GM19467 (cell line): ENCODE data around the gene SLC9A7.

Experiments
- ATAC-seq: cut with Tn5 transposase; IDR thresholded peaks from one replicate; pipeline ENCODE4 v1.9.1; 2021; ENCODE audit warnings: mild to moderate bottlenecking, moderate library complexity; ENCODE audit not compliant: unreplicated experiment

Gene SLC9A7

DNA sequence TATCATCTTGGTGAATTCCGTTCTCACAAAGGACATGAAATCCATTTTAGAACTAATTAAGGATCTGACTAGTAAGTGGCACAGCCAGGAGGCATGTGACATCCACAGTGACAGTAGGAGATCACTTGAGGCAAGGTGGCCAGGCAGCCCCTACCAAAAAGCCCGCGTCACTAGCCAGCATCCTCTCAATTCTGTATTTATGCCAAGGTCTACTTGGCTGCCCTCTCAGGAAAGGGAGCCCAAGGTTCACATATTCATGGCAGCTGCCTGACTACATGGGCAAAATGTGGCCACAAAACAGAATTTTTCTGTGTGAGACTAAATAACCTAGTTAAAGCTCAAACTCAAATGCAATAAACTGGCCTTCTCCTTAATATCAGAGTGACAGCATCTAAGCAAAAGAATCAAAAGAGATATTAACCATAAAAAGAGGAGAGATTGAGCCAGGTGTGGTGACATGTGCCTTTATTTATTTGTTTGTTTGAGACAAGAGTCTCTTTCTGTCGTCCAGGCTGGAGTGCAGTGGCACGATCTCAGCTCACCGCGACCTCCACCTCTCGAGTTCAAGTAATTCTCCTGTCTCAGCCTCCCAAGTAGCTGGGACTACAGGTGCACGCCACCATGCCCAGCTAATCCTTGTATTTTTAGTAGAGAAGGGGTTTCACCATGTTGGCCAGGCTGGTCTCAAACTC lies 51.5 kb downstream of the SLC9A7 start:
- ATAC-seq: no peak

DNA sequence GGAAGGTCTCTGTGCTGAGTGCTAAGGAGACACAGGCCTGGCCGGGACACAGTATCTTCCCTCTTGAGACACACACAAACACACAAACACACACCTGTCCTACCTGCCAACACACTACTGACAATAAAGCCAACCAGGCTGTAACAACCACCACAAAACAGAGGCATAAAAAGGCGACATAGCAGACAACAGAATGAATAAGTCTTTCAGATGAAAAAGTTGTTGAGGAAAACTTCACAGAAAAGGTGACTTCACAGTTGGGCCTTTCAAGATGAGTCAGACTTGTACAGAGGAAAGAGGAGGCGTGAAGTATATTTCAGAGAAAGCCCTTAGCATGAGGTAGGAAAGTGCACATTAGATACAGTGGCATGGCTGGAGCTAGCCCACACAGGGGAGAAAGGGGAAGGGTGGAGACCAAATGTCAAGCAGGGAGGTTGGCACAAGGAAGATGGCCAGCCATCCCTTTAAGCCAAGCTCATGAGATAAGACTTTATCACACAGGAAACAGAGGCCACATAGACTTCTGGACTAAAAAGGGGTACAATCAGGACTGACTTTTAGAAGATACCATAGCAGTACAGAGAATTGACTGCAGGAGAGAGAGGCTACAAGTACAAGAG lies 54.0 kb downstream of the SLC9A7 start:
- peak; percentile 91 for ATAC-seq

DNA sequence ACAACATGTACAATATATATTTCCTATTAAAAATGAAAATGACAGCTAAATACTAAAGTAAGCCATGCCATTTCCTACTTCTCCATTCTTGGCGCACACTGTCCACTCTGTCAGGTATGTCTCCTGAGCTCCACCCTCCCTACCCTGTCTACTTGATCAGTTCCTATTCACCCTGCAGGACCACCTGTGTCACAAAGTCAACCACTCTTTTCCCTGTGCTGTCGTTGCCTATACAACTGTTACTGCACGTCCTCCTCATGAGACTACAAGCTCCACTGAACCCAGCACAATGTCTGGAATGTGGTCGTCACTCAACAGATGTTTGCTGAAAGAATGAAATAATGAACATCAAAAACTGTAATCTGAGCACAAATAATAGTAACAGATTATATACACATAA lies 54.9 kb downstream of the SLC9A7 start:
- ATAC-seq: no peak

DNA sequence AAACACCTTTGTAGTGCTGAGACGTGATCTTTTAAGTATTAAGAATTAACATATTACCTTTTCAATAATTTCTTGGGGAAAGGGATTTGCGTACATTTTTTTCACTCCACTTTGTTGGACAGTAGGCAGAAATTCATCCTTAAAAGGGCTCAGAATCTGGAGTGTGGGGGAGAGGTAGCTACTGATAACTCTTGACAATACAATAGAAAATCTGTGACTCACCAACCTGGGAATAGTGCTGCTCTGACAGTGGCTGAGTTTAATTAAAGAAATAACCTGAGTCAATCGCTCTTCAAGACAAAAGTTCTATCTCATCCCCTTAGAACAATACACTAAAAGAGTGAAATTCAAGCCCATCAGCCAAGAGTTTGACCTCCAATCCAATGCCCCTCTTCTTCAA lies 60.2 kb downstream of the SLC9A7 start:
- ATAC-seq: no peak

DNA sequence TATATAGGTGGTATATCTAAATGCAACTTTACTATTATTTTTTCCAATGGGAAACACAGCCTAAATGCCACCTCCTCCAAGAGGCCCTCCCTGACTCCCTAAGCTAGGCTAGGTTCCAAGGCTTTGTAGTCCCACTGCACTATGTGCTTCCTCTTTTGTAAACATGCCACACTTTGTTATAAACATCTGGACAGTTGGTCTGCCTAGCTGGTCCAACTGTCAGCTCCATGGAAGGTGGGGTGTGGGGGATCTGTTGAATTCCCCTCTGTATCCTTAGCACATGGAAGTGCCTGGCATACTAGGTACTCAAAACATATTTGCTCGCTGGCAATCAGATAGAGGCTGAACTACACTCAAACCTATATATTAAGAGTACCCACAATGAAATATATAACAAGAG lies 63.4 kb downstream of the SLC9A7 start:
- no peak for ATAC-seq

DNA sequence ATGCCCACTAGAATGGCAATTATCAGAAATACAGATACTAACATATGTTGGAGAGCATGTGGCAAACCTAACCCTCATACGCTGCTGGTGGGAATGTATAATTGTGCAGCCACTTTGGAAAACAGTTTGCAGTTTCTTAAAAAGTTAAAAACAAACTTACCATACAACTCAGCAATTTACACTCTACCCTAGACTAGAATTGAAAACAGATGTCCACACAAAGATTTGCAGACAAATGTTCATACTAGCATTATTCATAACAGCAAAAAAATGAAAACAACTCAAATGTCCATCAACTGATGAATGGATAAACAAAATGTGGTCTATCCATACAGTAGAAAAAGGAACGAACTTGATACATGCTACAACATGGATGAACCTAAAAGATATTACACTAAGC lies 64.4 kb downstream of the SLC9A7 start:
- ATAC-seq: no peak

DNA sequence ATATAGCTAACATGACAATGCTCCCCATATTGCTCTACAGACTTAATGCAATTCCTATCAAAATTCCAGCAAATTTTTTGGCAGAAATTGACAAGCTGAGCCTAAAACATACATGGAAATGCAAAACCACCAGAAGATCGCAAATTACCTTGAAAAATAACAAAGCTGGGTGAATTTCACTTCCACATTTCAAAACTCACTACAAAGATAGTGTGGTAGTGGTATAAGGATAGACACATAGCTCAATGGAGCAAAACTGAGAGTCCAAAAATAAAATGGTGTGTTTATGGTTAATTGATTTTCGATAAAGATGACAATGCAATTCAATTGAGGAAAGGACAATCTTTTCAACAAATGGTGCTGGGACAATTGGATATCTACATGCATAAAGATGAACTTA lies 65.8 kb downstream of the SLC9A7 start:
- ATAC-seq: no peak

DNA sequence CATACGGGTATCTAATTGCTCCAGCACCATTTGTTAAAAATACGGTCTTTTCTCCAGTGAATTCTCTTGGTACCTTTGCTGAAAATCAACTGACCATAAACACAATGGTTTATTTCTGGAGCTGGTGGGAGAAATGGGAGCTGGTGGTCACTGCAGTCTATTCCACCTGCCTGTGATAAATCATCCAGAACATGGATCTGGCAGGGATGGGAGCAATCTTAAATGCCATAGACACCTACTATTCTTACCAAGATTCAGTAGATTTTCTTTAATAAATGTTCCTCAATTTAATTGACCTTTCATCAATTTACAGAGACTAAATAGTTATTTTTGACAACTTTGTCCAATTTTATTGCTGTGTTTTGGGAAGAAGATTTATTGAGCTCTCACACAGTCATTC lies 68.1 kb downstream of the SLC9A7 start:
- ATAC-seq: no peak

DNA sequence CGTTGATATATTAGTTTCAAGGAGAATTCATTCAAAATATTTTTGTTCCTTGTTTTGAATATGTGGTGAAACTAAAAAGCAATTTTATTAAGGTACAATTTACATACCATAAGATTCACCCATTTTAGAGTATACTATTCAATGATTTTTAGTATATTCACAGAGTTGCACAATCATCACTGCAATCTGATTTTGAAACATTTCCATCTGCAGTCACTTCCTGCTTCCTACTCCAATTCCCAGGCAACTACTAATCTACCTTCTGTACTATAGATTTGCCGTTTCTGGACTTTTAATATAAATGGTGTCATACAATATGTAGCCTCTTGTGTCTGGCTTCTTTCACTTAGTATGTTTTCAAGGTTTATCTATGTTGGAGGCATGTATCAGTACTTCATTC lies 71.3 kb downstream of the SLC9A7 start:
- no peak for ATAC-seq

DNA sequence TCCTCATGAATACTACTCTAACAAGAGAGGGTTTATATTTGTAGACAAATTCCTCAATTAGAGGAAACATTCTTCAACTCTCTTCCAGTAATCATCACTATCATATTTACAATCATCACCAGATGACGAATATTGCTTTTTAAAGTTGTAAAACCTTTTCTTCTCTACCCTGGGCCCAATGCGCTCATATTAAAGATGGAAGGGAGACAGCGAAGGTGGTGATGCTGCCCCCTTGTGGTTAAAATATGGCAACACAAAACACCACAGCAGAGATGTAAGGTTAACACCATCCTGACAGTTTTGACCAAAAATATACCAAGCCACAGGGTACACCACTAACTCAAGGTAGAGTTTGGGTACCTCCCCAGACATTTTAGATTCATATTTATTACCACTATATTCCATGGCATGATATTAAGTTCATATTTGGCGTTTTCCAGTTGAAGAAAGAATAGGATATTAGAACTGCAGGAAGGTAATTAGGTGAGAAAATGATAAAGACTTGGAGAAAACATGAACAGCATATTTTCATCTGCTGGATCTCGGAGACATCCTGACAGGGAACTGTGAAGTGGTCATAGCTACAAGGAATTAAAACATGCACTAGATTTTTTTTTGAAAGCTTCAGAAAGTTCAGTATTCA lies 72.8 kb downstream of the SLC9A7 start:
- ATAC-seq: peak; percentile 71

DNA sequence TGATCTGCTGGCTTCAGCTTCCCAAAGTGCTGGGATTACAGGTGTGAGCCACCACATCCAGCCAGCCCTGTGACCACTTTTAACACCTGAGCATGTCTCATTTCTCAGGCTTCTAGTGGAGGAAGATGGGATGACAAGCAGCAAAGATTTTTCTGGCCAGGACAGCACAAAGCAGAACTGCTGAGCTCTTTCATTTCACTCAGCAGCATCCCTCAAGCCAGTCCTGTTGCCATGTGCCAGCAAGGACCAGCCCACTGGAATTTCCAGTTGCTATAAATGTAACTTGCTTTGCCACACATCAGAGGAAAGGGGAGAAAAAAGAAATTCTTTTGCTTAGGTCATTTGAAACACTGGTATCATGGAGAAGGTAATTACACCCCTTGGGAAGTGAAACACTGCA lies 75.9 kb downstream of the SLC9A7 start:
- no peak for ATAC-seq

DNA sequence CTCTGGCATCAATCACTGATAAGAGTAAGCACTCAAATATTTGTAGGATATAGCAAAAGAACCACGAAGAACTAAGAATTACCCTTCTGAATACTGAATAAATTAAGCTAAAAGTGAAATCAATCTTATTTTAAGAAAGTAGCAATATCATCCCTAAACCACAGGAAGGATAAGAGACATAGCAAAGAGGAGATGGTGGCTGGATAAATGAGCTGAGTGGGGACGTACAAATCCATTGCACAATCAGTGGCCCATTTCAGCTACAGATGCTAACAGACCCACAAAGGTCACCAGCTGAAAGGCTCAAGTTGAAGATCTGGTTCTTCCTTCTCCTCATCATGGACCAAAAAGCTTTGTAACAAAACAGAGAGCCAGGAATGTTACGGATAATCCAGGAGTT lies 77.1 kb downstream of the SLC9A7 start:
- no peak for ATAC-seq

DNA sequence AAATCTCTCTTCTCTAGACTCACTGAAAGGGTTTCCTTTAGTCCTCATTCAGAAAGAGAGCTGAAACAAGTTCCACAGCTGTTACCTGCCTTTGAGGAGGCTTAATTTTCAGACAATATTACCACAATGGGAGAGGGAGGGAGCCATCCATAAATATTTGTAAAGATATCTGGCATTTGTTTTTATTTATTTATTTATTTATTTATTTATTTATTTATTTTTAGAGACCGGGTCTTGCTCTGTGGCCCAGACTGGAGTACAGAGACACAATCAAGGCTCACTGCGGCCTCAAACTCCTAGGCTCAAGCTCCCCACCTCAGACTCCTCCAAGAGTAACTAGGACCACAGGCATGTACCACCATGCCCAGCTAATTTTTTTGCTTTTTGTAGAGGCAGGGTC lies 80.7 kb downstream of the SLC9A7 start:
- no peak for ATAC-seq

DNA sequence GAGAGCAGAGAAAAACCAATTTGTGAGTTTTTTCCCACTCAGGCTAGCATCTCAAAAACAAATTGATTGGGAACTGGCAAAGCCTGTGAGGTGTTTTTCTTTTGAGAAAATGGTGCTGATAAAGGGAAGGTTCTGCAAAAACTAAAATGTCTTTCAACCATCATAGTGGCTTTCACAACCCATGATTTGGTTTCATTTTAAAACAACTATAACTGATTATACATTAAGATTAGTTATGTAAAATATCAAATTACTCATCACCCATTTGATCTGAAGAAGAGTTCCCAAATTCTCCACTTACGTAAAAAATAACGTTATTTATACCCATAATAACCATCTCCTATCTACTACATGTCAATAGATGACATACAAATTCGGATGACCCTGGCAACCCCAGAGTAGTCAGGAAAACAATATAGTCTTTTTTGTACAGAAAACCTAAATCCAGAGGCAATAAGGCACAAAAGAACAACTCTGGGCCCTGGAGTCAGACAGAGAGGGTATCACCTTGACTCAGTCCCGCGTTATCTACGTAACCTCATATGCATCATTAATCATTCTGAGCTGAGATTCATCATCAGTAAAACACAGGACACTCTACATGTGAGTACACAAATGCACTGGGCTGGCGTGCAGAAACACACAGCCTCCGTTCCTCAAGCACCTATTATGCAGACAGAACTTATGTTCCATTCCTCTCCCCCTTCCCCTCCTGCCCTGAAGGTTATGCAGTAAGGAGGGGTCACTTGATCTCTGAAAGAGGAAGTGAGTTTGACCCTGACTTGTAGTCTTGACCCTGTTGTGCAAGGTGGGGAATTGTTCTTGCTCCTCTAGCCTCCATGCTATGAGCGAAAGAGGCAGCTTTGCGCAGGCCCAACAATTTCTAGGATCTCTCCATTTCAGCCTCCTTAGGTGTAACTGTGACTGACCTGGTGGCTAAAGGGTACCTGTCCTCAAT lies 82.2 kb downstream of the SLC9A7 start:
- no peak for ATAC-seq

DNA sequence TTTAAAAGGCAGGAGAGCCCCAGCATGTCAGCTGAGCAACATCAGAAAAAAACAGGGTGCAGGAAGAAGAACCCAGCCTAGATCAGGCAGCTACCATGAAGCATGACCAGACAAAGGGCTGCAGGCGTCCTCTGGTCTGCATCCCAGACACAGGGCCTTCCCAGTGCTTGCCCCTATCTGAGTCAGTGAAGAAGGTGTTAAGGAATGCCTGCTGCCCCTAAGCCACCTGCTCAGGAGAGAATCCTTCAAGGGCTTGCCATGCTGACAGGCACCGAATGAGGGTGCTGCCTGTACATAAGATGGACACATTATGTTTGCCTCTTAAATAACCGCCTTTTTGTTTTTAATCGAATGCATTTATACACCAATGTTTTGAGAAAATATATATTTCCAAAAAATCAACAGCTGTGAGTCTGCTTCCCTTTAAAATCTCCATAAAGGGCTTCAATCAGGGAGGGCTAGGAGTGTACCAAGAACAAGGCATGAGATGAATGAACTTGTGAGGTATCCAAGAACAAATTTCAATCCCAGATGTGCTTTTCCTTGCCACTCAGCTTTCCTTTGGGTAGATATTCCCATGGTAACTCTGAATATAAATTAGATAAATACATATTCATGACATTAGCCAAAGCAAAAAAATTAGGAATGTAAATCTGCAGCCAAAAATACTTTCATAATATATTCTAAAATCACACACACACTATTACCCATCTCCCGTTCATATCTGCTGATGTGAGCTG lies 85.1 kb downstream of the SLC9A7 start:
- no peak for ATAC-seq

DNA sequence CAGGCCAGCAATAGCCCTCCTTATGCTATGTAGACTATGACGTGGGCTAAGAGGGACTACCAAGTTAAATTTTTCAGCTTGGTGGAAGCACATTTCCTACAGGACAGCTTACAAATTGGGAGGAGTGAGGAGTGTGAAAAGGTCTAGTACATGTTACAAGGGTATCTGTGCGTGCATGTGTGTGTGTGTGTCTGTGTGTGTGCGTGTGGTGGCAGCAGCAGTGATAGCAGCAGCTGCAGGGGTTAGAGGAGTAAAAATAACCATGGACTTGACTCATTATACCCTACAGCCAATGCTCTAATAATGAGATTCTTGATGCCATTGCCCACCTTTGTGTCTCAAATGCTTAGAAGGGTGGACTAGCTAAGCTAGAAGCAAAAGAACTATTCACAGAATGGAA lies 88.6 kb downstream of the SLC9A7 start:
- no peak for ATAC-seq

DNA sequence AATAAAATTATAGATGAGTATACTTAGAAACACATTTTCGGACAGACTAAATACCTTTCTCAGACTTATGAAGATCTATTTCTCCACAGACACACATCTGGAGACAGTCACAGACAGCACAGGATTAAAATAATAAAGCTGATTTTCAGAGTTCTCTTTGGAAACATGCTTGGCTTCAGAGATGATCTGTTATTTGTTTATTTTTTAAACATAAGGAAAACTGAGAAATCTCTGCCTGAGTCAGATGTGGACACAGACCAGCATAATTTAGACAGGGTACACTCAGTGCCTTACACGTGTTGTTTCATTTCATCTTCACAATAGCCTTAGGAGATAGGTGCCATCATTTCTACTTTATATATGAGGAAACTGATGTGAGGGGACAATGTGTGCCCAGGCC lies 92.1 kb downstream of the SLC9A7 start:
- no peak for ATAC-seq

DNA sequence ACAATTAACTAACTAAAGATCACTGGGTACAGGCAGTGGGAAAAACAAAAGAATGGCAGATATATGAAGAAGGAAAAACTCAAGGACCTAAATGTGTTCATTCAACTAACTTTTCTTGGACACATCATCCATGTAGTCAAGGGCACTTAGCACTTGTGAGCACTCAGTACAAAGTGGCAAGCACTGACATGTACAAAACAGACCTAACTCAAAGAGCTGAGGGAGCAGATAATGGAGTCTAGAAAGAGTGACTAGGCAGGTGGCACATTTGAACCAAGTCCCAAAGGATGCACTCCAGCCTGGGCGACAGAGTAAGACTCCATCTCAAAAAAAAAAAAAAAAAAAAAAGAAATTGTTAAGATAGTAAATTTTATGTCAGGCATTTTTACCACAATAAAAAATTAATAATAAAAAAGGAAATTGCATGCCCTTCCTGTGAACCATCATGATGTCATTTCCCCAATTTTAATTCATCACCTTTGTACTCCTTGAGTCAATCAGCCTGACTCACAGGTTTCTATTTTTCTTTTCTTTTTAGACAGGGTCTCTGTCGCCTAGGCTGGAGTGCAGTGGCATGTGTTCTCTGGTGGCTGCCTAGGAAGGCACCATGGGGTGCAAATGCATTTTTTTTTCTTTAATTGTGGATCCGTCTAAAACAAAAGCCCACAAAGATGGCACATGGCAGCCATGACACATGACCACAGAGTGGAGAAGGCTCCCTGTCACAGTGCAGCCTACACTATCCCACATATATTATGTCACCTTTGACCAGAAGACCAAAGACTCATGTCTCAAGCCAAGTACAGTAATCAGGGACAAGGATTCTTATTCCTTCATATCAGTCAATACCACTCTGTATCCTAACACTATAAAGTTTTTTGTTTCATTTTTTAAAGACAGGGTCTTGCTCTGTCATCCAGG lies 93.4 kb downstream of the SLC9A7 start:
- no peak for ATAC-seq

DNA sequence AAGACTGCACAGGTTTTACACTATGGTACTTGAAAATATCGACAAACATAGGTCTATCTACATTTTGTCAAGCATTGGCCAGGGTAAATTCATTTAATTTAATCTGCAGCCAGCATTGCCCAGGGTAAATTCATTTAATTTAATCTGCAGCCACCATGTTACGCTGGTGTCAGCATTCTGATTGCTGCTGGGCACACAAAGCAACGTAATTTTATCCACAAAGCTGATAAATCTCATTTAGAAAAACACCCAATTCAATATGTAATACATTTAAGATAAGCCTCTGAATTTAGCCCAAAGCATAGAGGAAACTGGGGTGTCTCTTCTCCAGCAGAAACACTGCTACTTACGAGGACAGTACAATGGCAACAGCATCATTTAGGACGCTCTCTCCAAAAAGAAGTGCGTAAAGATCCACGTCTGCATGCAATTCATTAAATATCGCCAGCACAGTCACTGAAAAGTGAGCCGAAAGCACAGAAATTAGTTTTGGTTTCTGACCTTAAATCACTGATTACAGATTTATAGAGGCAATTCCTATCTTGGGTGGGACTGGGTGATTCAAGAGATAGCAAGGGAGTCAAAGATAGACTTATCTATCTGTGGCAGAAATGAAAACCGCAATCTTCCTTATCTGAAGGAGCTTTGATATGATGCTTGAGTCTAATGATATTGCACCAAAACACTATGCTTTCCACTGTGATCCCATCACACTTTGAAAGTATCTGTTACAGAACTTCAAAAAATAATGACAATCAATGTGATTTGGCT lies 96.5 kb downstream of the SLC9A7 start:
- no peak for ATAC-seq
